GM12891 (cell line): Measurements from ENCODE around the gene DSTN.

ENCODE experiments used
- POLR2A ChIP-seq: IDR thresholded peaks from 2 replicates; pipeline ENCODE4 v1.6.1; 2011; ENCODE audit warnings: low read depth, low read length, control low read depth
- POU2F2 ChIP-seq: IDR thresholded peaks from 2 replicates; pipeline ENCODE4 v1.6.1; 2011; ENCODE audit warnings: low read depth, mild to moderate bottlenecking, control low read depth, low read length, moderate library complexity
- SPI1 ChIP-seq: IDR thresholded peaks from 2 replicates; pipeline ENCODE4 v1.6.1; 2011; ENCODE audit warnings: low read depth, low read length, control low read depth
- TAF1 ChIP-seq: IDR thresholded peaks from 2 replicates; pipeline ENCODE4 v1.6.1; 2011; ENCODE audit warnings: low read depth, low read length, control low read depth

GRCh38 chr20:17530153-17530552, 39.7 kb upstream of the DSTN start:
- TF ChIP-seq SPI1 (no peak), POLR2A (no peak), POU2F2 (no peak), TAF1 (no peak)
